OCI-LY7 (cell line): ENCODE results near the gene ZDHHC14.

Source experiments
- EZH2phosphoT487 ChIP-seq: fragments of 200-600 bp; sonication (generic); IDR thresholded peaks from 2 replicates; pipeline ENCODE4 v1.6.1; 2018; ENCODE audit warnings: low read depth, borderline replicate concordance, mild to moderate bottlenecking, mixed run types, antibody characterized with exemption, low read length, moderate library complexity, mixed read lengths
- TF ChIP-seq, protein P1 (sequence below): fragments of 200-600 bp; sonication (generic); conservative IDR thresholded peaks from 2 replicates; pipeline ENCODE4 v1.5.1; 2014; ENCODE audit warnings: mild to moderate bottlenecking, antibody characterized with exemption, low read length, moderate library complexity, mixed read lengths

- TF ChIP-seq, protein P1, sequence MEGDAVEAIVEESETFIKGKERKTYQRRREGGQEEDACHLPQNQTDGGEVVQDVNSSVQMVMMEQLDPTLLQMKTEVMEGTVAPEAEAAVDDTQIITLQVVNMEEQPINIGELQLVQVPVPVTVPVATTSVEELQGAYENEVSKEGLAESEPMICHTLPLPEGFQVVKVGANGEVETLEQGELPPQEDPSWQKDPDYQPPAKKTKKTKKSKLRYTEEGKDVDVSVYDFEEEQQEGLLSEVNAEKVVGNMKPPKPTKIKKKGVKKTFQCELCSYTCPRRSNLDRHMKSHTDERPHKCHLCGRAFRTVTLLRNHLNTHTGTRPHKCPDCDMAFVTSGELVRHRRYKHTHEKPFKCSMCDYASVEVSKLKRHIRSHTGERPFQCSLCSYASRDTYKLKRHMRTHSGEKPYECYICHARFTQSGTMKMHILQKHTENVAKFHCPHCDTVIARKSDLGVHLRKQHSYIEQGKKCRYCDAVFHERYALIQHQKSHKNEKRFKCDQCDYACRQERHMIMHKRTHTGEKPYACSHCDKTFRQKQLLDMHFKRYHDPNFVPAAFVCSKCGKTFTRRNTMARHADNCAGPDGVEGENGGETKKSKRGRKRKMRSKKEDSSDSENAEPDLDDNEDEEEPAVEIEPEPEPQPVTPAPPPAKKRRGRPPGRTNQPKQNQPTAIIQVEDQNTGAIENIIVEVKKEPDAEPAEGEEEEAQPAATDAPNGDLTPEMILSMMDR = no peak
- no peak for TF ChIP-seq EZH2phosphoT487
These were observed 191.0 kb downstream of the ZDHHC14 start for GRCh38 chr6:157571950-157572349.
